Activated CD4-positive, alpha-beta memory T cell treated with anti-CD3 and anti-CD28 coated beads for 36 hours (primary cell): ENCODE measurements around the gene TRAF1. TPM values are rescaled to one million over a fixed set of nuclear protein-coding genes. Genes with fewer than 3 reads are reported as not detected.

Experiments used
- CTCF ChIA-PET: fragments of 350-600 bp; sonication (Branson Sonifier 250); formaldehyde crosslinking; loops from one replicate; lab custom pipeline; 2021; ENCODE audit warnings: antibody characterized with exemption, inconsistent platforms; lab: Charles Lee
- POLR2A ChIA-PET: fragments of 350-600 bp; sonication (Branson Sonifier 250); formaldehyde crosslinking; loops from one replicate; lab custom pipeline; 2021; ENCODE audit warnings: antibody characterized with exemption; lab: Charles Lee
- DNase-seq: peaks from one replicate; pipeline ENCODE4 v3.0.0-alpha.2; 2020
- H3K27ac Mint-ChIP-seq: one replicate; pipeline ENCODE4 v1.8.0; 2021; ENCODE audit warnings: mixed read lengths
- H3K27me3 Mint-ChIP-seq: one replicate; pipeline ENCODE4 v1.8.0; 2021; ENCODE audit warnings: mixed read lengths
- H3K36me3 Mint-ChIP-seq: one replicate; pipeline ENCODE4 v1.8.0; 2021; ENCODE audit warnings: mixed read lengths
- H3K4me1 Mint-ChIP-seq: one replicate; pipeline ENCODE4 v1.8.0; 2021; ENCODE audit warnings: low read depth, mixed read lengths
- H3K4me3 Mint-ChIP-seq: one replicate; pipeline ENCODE4 v1.8.0; 2021; ENCODE audit warnings: mild to moderate bottlenecking, mixed read lengths
- H3K9me3 Mint-ChIP-seq: one replicate; pipeline ENCODE4 v1.8.0; 2021; ENCODE audit warnings: mixed read lengths
- intact Hi-C: fragments of 100-400 bp; cut with micrococcal nuclease; formaldehyde crosslinking; loops from one replicate; pipeline ENCODE4 v1.15.1; 2023
- total RNA-seq, 2 experiments: library from RNA; stranded (reverse); gene quantifications; one replicate each; pipeline ENCODE4 v1.2.3, GENCODE V29; 2021

The TRAF1 gene
- total RNA-seq, 2 experiments from 2014 or later = 124 TPM

DNA sequence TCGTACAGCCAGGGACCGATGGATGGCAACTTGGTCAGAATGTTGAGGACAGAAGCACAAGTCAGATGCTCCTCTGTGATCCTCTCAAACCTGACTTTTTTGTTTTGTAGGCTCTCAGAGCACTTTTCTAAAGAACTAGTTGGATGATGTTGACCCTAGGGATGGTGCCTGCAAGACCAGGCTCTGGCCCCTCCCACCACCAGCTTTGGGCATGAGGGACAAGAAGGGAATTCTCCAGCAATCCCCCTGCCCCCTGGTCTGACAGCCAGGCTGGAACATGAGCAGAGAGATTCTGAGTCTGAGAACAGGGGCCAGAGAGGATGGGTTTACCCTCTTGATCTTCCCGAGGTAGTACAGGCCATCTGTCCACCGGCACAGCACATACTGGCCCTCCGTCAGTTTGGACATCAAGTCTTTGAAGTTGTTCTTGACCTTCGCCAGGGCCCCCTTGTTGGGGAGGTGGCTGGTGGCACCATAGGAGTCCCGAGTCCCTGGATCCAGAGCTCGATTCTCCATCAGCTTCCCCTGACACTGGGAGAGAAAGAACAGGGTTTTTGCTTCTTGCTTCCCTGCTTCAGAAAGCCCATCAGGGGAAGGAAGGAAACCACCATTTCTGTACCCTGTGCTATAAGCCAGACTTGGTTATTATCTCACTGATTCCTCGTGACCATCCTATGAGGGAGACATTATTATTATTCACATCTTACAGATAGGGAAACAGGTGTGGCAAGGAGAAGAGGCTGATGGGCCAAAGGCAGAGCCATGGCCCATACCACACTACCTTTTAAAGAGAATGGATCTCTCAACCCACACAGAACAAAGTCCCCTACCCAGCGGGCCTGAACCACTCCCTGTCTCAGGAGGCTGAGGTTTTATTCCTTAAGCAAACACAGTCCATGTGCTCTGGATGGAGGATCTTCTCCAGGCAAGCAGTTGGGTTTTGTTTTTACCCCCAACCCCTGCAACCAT lies 52.1 kb downstream of the TRAF1 start:
- H3K27me3 Mint-ChIP-seq = no peaks in the 10 kb centered on the region

DNA sequence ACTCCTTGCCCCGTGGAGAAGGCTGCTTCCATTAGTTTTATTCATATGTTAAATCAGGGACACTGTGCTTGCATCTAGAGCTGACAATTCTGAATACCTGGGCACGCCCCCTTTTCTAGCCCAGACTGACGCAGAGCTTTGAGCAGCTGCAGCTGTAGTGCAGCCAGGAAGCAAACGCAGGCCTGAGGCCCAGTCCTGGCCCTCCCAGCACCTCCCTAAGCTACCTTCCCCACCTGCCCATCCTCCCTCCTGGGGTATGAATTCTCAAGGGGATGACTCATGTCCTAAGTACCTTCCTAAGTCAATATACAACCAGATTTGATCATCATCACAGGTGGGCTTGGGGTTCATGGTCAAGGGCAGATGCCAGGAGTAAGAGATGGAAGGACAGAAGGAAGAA lies 53.1 kb downstream of the TRAF1 start:
- DNase-seq = no peak
- no peaks in the 10 kb centered on the region for H3K27me3 Mint-ChIP-seq
- H3K4me1 Mint-ChIP-seq = peaks cover 72% of the 10 kb centered on the region
- CTCF ChIA-PET = interaction anchor here (0.8 to 2.2 kb wide), 8 partner anchors 22 to 118 kb away, joined by 3 to 7 read pairs (median 5); partner anchors contain the start of gene FBXW2
- H3K4me3 Mint-ChIP-seq = no peak overlapping the region
- H3K36me3 Mint-ChIP-seq = peaks cover 66% of the 10 kb centered on the region
- POLR2A ChIA-PET = interaction anchor here (0.6 to 3.0 kb wide), 10 partner anchors 11 to 58 kb away, joined by 3 to 25 read pairs (median 7); partner anchors contain the start of gene TRAF1
- intact Hi-C loops = no loop called here
- no peaks in the 10 kb centered on the region for H3K9me3 Mint-ChIP-seq
- peak overlapping the region; percentile 98 for H3K27ac Mint-ChIP-seq

More for the DNA sequence above, 52.1 kb downstream of the TRAF1 start:
- Mint-ChIP-seq H3K4me3 (peak overlapping the region; percentile 92), H3K4me1 (peaks cover 78% of the 10 kb centered on the region), H3K9me3 (no peaks in the 10 kb centered on the region), H3K27ac (peak overlapping the region; percentile 98), H3K36me3 (peaks cover 63% of the 10 kb centered on the region)
- no peak for DNase-seq
- POLR2A ChIA-PET = interaction anchor here (0.8 to 5.3 kb wide), 6 partner anchors 18 to 53 kb away, joined by 3 to 48 read pairs (median 7); partner anchors contain the start of gene TRAF1
- CTCF ChIA-PET = interaction anchor here (1.5 to 3.0 kb wide), 2 partner anchors 15 to 28 kb away, joined by 3 to 12 read pairs; no protein-coding TSS in a partner anchor
- intact Hi-C loops = no loop called here

GRCh38 chr9:120872791-120873502 lies 53.6 kb downstream of the TRAF1 start:
- DNase-seq = peak; percentile 67
- ChIA-PET CTCF (interaction anchor here (0.6 to 2.2 kb wide), 11 partner anchors 22 to 118 kb away, joined by 3 to 7 read pairs (median 4); partner anchors contain the start of genes FBXW2 and TRAF1), POLR2A (interaction anchor here (0.6 to 3.0 kb wide), 15 partner anchors 12 to 111 kb away, joined by 3 to 25 read pairs (median 5); partner anchors contain the start of genes FBXW2 and TRAF1)
- H3K4me1 Mint-ChIP-seq = peaks cover 72% of the 10 kb centered on the region
- H3K27ac Mint-ChIP-seq = peak overlapping the region; percentile 98
- peaks cover 67% of the 10 kb centered on the region for H3K36me3 Mint-ChIP-seq
- H3K27me3 Mint-ChIP-seq = no peaks in the 10 kb centered on the region
- H3K4me3 Mint-ChIP-seq = no peak overlapping the region
- intact Hi-C loops = no loop called here
- H3K9me3 Mint-ChIP-seq = no peaks in the 10 kb centered on the region

GRCh38 chr9:120870206-120870605 lies 56.4 kb downstream of the TRAF1 start:
- no peak for DNase-seq
- ChIA-PET CTCF (interaction anchor here (1.2 to 3.6 kb wide), 5 partner anchors 8 to 67 kb away, joined by 3 to 27 read pairs (median 11); no protein-coding TSS in a partner anchor), POLR2A (interaction anchor here (0.8 to 2.1 kb wide), 7 partner anchors 13 to 56 kb away, joined by 3 to 9 read pairs (median 4); no protein-coding TSS in a partner anchor)
- Mint-ChIP-seq H3K4me3 (no peak overlapping the region), H3K27ac (peak overlapping the region; percentile 87), H3K36me3 (peaks cover 71% of the 10 kb centered on the region), H3K27me3 (no peaks in the 10 kb centered on the region), H3K4me1 (peaks cover 60% of the 10 kb centered on the region), H3K9me3 (no peaks in the 10 kb centered on the region)
- intact Hi-C loops = no loop called here

- no peak for DNase-seq
- POLR2A ChIA-PET = interaction anchor here (0.7 to 2.4 kb wide), 11 partner anchors 13 to 60 kb away, joined by 3 to 9 read pairs (median 4); no protein-coding TSS in a partner anchor
- CTCF ChIA-PET = interaction anchor here (1.0 to 3.6 kb wide), 11 partner anchors 9 to 67 kb away, joined by 3 to 27 read pairs (median 3); no protein-coding TSS in a partner anchor
- peaks cover 55% of the 10 kb centered on the region for H3K4me1 Mint-ChIP-seq
- H3K4me3 Mint-ChIP-seq = no peak overlapping the region
- peaks cover 71% of the 10 kb centered on the region for H3K36me3 Mint-ChIP-seq
- no peaks in the 10 kb centered on the region for H3K27me3 Mint-ChIP-seq
- H3K27ac Mint-ChIP-seq = peak overlapping the region; percentile 87
- intact Hi-C loops = loop anchor here (1.0 to 2.0 kb wide), 4 partner anchors 41 to 251 kb away; partner anchors contain the start of genes FBXW2 and TRAF1
- H3K9me3 Mint-ChIP-seq = no peaks in the 10 kb centered on the region
Observed at GRCh38 chr9:120869726-120870125, 56.9 kb downstream of the TRAF1 start.

DNA sequence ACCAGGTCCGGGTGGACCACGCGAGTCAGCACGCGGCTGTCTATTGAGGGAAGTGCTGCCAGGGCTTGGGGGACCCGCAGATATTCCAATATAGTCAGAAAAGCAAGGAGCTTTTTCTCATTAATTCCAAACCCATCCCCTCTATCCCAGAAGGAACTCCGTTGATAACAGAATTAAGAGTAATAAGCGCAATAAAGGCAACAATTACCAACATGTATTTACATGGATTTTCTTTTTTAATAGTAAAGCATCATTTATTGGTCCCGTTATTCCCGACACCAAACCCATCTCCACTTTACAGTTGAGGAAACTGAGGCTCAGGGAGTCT lies 57.3 kb downstream of the TRAF1 start:
- CTCF ChIA-PET = interaction anchor here (0.7 to 3.6 kb wide), 16 partner anchors 9 to 113 kb away, joined by 3 to 27 read pairs (median 4); no protein-coding TSS in a partner anchor
- Mint-ChIP-seq H3K36me3 (peaks cover 68% of the 10 kb centered on the region), H3K4me1 (peaks cover 51% of the 10 kb centered on the region), H3K9me3 (no peaks in the 10 kb centered on the region), H3K27me3 (no peaks in the 10 kb centered on the region), H3K4me3 (peak overlapping the region; percentile 80), H3K27ac (peak overlapping the region; percentile 87)
- no peak for DNase-seq
- intact Hi-C loops = loop anchor here (1.0 to 2.0 kb wide), 4 partner anchors 41 to 251 kb away; partner anchors contain the start of genes FBXW2 and TRAF1
- POLR2A ChIA-PET = interaction anchor here (0.7 to 2.4 kb wide), 11 partner anchors 12 to 60 kb away, joined by 3 to 9 read pairs (median 5); no protein-coding TSS in a partner anchor

GRCh38 chr9:120868676-120869359 lies 57.8 kb downstream of the TRAF1 start:
- no peaks in the 10 kb centered on the region for H3K9me3 Mint-ChIP-seq
- peaks cover 68% of the 10 kb centered on the region for H3K36me3 Mint-ChIP-seq
- peak overlapping the region; percentile 80 for H3K4me3 Mint-ChIP-seq
- intact Hi-C loops = loop anchor here (1.0 to 2.0 kb wide), 6 partner anchors 7 to 252 kb away; partner anchors contain the start of genes FBXW2 and TRAF1
- ChIA-PET CTCF (interaction anchor here (0.7 to 3.6 kb wide), 17 partner anchors 10 to 113 kb away, joined by 3 to 27 read pairs (median 4); no protein-coding TSS in a partner anchor), POLR2A (interaction anchor here (0.7 to 2.4 kb wide), 13 partner anchors 12 to 76 kb away, joined by 3 to 9 read pairs (median 4); partner anchors contain the start of gene FBXW2)
- peak overlapping the region; percentile 87 for H3K27ac Mint-ChIP-seq
- no peaks in the 10 kb centered on the region for H3K27me3 Mint-ChIP-seq
- peaks cover 46% of the 10 kb centered on the region for H3K4me1 Mint-ChIP-seq
- peak; percentile 97 for DNase-seq

- ChIA-PET POLR2A (interaction anchor here (0.9 to 2.4 kb wide), 7 partner anchors 16 to 75 kb away, joined by 3 to 9 read pairs (median 4); partner anchors contain the start of gene FBXW2), CTCF (interaction anchor here (0.7 to 3.6 kb wide), 10 partner anchors 10 to 112 kb away, joined by 3 to 27 read pairs (median 6); no protein-coding TSS in a partner anchor)
- Mint-ChIP-seq H3K27me3 (no peaks in the 10 kb centered on the region), H3K4me1 (peaks cover 41% of the 10 kb centered on the region), H3K27ac (peak overlapping the region; percentile 51), H3K36me3 (peaks cover 63% of the 10 kb centered on the region), H3K9me3 (no peaks in the 10 kb centered on the region), H3K4me3 (peak overlapping the region; percentile 64)
- no peak for DNase-seq
- intact Hi-C loops = loop anchor here (1.0 to 2.0 kb wide), 5 partner anchors 8 to 252 kb away; partner anchors contain the start of gene FBXW2
Observed at GRCh38 chr9:120868339-120868675, 58.3 kb downstream of the TRAF1 start.

- CTCF ChIA-PET = interaction anchor here (0.7 to 3.6 kb wide), 7 partner anchors 22 to 112 kb away, joined by 3 to 27 read pairs (median 7); no protein-coding TSS in a partner anchor
- Mint-ChIP-seq H3K9me3 (no peaks in the 10 kb centered on the region), H3K27me3 (no peaks in the 10 kb centered on the region), H3K4me3 (peak overlapping the region; percentile 64), H3K4me1 (peaks cover 36% of the 10 kb centered on the region), H3K36me3 (peaks cover 63% of the 10 kb centered on the region), H3K27ac (peak overlapping the region; percentile 51)
- intact Hi-C loops = loop anchor here (1.0 to 2.0 kb wide), 5 partner anchors 8 to 253 kb away; partner anchors contain the start of gene FBXW2
- POLR2A ChIA-PET = interaction anchor here (0.9 to 2.4 kb wide), 7 partner anchors 16 to 75 kb away, joined by 3 to 9 read pairs (median 4); partner anchors contain the start of gene FBXW2
- DNase-seq = no peak
Observed at GRCh38 chr9:120867676-120868338, 58.8 kb downstream of the TRAF1 start.
